ENCODE data around the gene SNAI1.

- TF ChIP-seq EZH2 (IDR thresholded peaks at IDR 0.05; ENCODE audit: borderline replicate concordance, low read depth, low read length, severe bottlenecking) (no peak), CTCF (IDR thresholded peaks at IDR 0.05; ENCODE audit: borderline replicate concordance, extremely low read depth, low read length, poor library complexity, severe bottlenecking) (no peak)
Observed at GRCh38 chr20:50013976-50014375, 31.2 kb downstream of the SNAI1 start.

Measured in DND-41 (cell line).